Sigmoid colon (tissue), 4 donors: ENCODE measurements around the gene ANKMY1.

Experiments used
- EP300 ChIP-seq, 4 donors: sonication (generic); formaldehyde crosslinking; IDR thresholded peaks; one replicate each; pipeline ENCODE4 v1.6.1; 2017; ENCODE audit warnings: antibody characterized with exemption in 4 of 4
- POLR2A ChIP-seq, 2 donors: fragments of 450-650 bp; IDR thresholded peaks; one replicate each; pipeline ENCODE4 v1.6.1; 2016; ENCODE audit warnings: antibody characterized with exemption in 2 of 2, mild to moderate bottlenecking in 2 of 2, moderate library complexity in 2 of 2
- POLR2AphosphoS5 ChIP-seq, 4 donors: sonication (generic); formaldehyde crosslinking; IDR thresholded peaks; one replicate each; pipeline ENCODE4 v1.6.1; 2017; ENCODE audit warnings: antibody characterized with exemption in 4 of 4
- TF ChIP-seq, protein P1 (sequence below), 4 experiments: fragments of 450-650 bp in 3 of 4; fragments of 200-600 bp in 1 of 4; IDR thresholded peaks; one replicate each; pipeline ENCODE4 v1.5.1; 2016 to 2019; ENCODE audit warnings: antibody characterized with exemption in 4 of 4, mild to moderate bottlenecking in 3 of 4, moderate library complexity in 2 of 4

DNA sequence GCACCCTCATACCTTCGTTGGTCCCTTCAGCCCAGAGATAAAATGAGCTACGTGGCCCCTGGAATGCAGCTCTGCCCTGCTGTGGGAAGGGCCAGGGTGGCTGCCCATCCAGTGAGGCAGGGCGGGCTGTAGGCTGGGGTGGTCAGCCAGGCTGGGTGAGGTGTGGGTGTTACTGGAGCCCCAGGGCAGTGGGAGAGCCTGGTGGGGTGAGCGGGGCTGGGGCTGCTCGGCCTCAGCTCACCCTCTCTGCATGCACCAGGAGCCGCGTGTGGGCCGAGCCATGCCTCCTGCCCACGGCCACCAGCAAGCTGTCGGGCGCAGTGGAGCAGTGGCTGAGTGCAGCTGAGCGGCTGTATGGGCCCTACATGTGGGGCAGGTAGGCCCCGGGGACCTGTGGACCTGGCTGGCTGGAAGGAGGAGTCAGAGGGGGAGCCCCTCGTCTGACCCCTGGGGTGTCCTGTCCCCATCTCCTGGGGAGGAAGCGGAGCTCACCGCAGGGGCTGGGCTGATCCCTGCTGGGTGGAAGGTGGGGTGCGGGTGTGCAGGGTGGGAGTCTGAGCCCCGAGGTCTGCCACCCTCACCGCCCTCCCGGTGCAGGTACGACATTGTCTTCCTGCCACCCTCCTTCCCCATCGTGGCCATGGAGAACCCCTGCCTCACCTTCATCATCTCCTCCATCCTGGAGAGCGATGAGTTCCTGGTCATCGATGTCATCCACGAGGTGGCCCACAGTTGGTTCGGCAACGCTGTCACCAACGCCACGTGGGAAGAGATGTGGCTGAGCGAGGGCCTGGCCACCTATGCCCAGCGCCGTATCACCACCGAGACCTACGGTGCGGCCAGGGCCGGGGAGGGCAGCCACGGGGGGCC, 16.0 kb upstream of the ANKMY1 start:
- TF ChIP-seq, protein P1, sequence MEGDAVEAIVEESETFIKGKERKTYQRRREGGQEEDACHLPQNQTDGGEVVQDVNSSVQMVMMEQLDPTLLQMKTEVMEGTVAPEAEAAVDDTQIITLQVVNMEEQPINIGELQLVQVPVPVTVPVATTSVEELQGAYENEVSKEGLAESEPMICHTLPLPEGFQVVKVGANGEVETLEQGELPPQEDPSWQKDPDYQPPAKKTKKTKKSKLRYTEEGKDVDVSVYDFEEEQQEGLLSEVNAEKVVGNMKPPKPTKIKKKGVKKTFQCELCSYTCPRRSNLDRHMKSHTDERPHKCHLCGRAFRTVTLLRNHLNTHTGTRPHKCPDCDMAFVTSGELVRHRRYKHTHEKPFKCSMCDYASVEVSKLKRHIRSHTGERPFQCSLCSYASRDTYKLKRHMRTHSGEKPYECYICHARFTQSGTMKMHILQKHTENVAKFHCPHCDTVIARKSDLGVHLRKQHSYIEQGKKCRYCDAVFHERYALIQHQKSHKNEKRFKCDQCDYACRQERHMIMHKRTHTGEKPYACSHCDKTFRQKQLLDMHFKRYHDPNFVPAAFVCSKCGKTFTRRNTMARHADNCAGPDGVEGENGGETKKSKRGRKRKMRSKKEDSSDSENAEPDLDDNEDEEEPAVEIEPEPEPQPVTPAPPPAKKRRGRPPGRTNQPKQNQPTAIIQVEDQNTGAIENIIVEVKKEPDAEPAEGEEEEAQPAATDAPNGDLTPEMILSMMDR (IDR thresholded peaks at IDR 0.05) = no peak
- TF ChIP-seq POLR2AphosphoS5 (IDR thresholded peaks at IDR 0.05) = no peak
- TF ChIP-seq EP300 (IDR thresholded peaks at IDR 0.05) = no peak
- no peak for TF ChIP-seq POLR2A (IDR thresholded peaks at IDR 0.05)
